ENCODE results near the gene SERPINB12. TPM values are rescaled to one million over a fixed set of nuclear protein-coding genes. Genes with fewer than 3 reads are reported as not detected.

Gene SERPINB12
- not detected in 2 replicates for total RNA-seq

GRCh38 chr18:63542069-63542468, at the start of gene SERPINB12:
SERPINB12 (plus strand) TSS chr18:63542369; CDS start chr18:63556160, 13,791 bp downstream.

DNA sequence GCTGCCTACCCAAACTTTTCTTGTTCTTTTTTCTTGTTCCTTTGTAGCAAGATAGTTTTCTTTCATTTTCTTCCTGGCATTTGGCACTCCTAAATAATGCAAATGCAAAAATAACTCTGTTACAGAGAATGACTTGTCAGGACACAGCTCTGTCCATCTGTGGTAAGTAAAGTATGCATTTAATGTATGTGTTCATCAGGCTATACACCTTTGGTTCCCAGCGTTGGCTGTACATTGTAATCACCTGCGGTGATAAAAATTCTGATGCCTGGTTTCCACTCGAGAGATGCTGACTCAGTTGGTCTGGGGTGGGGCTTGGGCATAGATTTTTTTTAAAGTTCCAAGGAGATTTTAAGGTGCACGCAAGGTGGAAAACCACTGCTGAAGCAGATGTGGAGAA, 44.8 kb downstream of the SERPINB12 start, which contains the start of gene SERPINB13:
TSS of gene SERPINB13 (plus strand) at position 378 of the 400 bp plus-strand sequence. CDS start 1,325 bp downstream, outside the sequence.

Other genes starting within 250 kb of the SERPINB12 start
- gene BCL2, start 222.6 kb upstream of the SERPINB12 start, total RNA-seq = 3.7 and 4.6 TPM in 2 replicates
- 49.4 and 62.3 TPM in 2 replicates for gene KDSR, start 175.2 kb upstream of the SERPINB12 start, total RNA-seq
- gene VPS4B, start 119.9 kb upstream of the SERPINB12 start, total RNA-seq = 52.5 and 58.0 TPM in 2 replicates
- not detected in 2 replicates for gene SERPINB5, start 65.4 kb upstream of the SERPINB12 start, total RNA-seq
- not detected in 2 replicates for gene SERPINB13, start 45.0 kb downstream of the SERPINB12 start, total RNA-seq
- not detected in 2 replicates for gene SERPINB4, start 101.9 kb downstream of the SERPINB12 start, total RNA-seq
- gene SERPINB3, start 119.5 kb downstream of the SERPINB12 start, total RNA-seq = not detected in 2 replicates
- gene SERPINB11, start 160.6 kb downstream of the SERPINB12 start, total RNA-seq = not detected in 2 replicates
- gene SERPINB7, start 233.0 kb downstream of the SERPINB12 start, total RNA-seq = 0.11 TPM in 1 of 2 replicates, not detected in the other

Measured in articular chondrocyte of knee joint (primary cell).